Nephron progenitor cell (in vitro differentiated cells): Measurements from ENCODE around the gene IL15RA.

Experiments
- DNase-seq: peaks from one replicate; pipeline ENCODE4 v3.0.0; 2021
- H3K27ac Mint-ChIP-seq: 2 replicates; pipeline ENCODE4 v1.8.0; 2021; ENCODE audit warnings: mild to moderate bottlenecking, moderate library complexity, mixed read lengths
- H3K27me3 Mint-ChIP-seq: 2 replicates; pipeline ENCODE4 v1.8.0; 2021; ENCODE audit warnings: mild to moderate bottlenecking, low read depth, mixed read lengths; ENCODE audit not compliant: poor library complexity
- H3K36me3 Mint-ChIP-seq: 2 replicates; pipeline ENCODE4 v1.8.0; 2021; ENCODE audit warnings: low read depth, mixed read lengths
- H3K4me1 Mint-ChIP-seq: 2 replicates; pipeline ENCODE4 v1.8.0; 2021; ENCODE audit warnings: mixed read lengths
- H3K4me3 Mint-ChIP-seq: 2 replicates; pipeline ENCODE4 v1.8.0; 2021; ENCODE audit warnings: mild to moderate bottlenecking, moderate library complexity, mixed read lengths
- H3K9me3 Mint-ChIP-seq: 2 replicates; pipeline ENCODE4 v1.8.0; 2021; ENCODE audit warnings: mild to moderate bottlenecking, moderate library complexity, mixed read lengths
- CTCF ChIP-seq: fragments of 200-600 bp; sonication (generic); IDR thresholded peaks from 2 replicates; pipeline ENCODE4 v1.5.0; 2021; ENCODE audit warnings: antibody characterized with exemption

Gene IL15RA

GRCh38 chr10:5989756-5990155 is 12.4 kb upstream of the IL15RA start:
- no peak for DNase-seq
- H3K27ac Mint-ChIP-seq = no peak overlapping the region
- peaks cover 27% of the 10 kb centered on the region for H3K27me3 Mint-ChIP-seq
- no peaks in the 10 kb centered on the region for H3K4me1 Mint-ChIP-seq
- no peak overlapping the region for H3K4me3 Mint-ChIP-seq
- H3K9me3 Mint-ChIP-seq = peaks cover 39% of the 10 kb centered on the region
- H3K36me3 Mint-ChIP-seq = peaks cover 5% of the 10 kb centered on the region
- no peak for TF ChIP-seq CTCF

- TF ChIP-seq CTCF = no peak
- Mint-ChIP-seq H3K9me3 (peaks cover 27% of the 10 kb centered on the region), H3K36me3 (peaks cover 3% of the 10 kb centered on the region), H3K27ac (no peak overlapping the region), H3K27me3 (peaks cover 38% of the 10 kb centered on the region), H3K4me1 (no peaks in the 10 kb centered on the region), H3K4me3 (no peak overlapping the region)
- DNase-seq = no peak
Measured at GRCh38 chr10:5988336-5988920, 11.1 kb upstream of the IL15RA start.

- H3K27me3 Mint-ChIP-seq = peaks cover 43% of the 10 kb centered on the region
- H3K27ac Mint-ChIP-seq = no peak overlapping the region
- H3K9me3 Mint-ChIP-seq = peaks cover 21% of the 10 kb centered on the region
- no peak for DNase-seq
- H3K4me1 Mint-ChIP-seq = no peaks in the 10 kb centered on the region
- H3K4me3 Mint-ChIP-seq = no peak overlapping the region
- H3K36me3 Mint-ChIP-seq = no peaks in the 10 kb centered on the region
- TF ChIP-seq CTCF = no peak
Measured at GRCh38 chr10:5987747-5988146, 10.4 kb upstream of the IL15RA start.

- DNase-seq = no peak
- no peaks in the 10 kb centered on the region for H3K4me1 Mint-ChIP-seq
Measured at GRCh38 chr10:5985029-5985428, 7.7 kb upstream of the IL15RA start.

GRCh38 chr10:5983774-5984173 is 6.4 kb upstream of the IL15RA start:
- H3K9me3 Mint-ChIP-seq = no peaks in the 10 kb centered on the region
- no peak overlapping the region for H3K27ac Mint-ChIP-seq
- no peaks in the 10 kb centered on the region for H3K4me1 Mint-ChIP-seq
- no peak for DNase-seq
- no peaks in the 10 kb centered on the region for H3K36me3 Mint-ChIP-seq
- peaks cover 75% of the 10 kb centered on the region for H3K27me3 Mint-ChIP-seq
- no peak for TF ChIP-seq CTCF
- H3K4me3 Mint-ChIP-seq = no peak overlapping the region

More at GRCh38 chr10:5985029-5985428, 7.7 kb upstream of the IL15RA start:
- Mint-ChIP-seq H3K27ac (no peak overlapping the region), H3K27me3 (peaks cover 62% of the 10 kb centered on the region), H3K4me3 (no peak overlapping the region), H3K36me3 (no peaks in the 10 kb centered on the region), H3K9me3 (no peaks in the 10 kb centered on the region)
- no peak for TF ChIP-seq CTCF

GRCh38 chr10:5981529-5981928 is 4.2 kb upstream of the IL15RA start:
- H3K9me3 Mint-ChIP-seq = no peaks in the 10 kb centered on the region
- peaks cover 8% of the 10 kb centered on the region for H3K4me1 Mint-ChIP-seq
- DNase-seq = no peak
- no peak for TF ChIP-seq CTCF
- peaks cover 85% of the 10 kb centered on the region for H3K27me3 Mint-ChIP-seq
- no peak overlapping the region for H3K4me3 Mint-ChIP-seq
- no peaks in the 10 kb centered on the region for H3K36me3 Mint-ChIP-seq
- no peak overlapping the region for H3K27ac Mint-ChIP-seq
